SK-N-SH (cell line): ENCODE results near the gene GCM1.

ENCODE experiments used
- FOXJ3 ChIP-seq: sonication (generic); formaldehyde crosslinking; IDR thresholded peaks from 2 replicates; pipeline ENCODE4 v1.5.1; 2020; ENCODE audit warnings: mild to moderate bottlenecking, missing genetic modification reagents
- TF ChIP-seq, protein P1 (sequence below): fragments of 200-600 bp; sonication (generic); IDR thresholded peaks from 2 replicates; pipeline ENCODE4 v1.6.1; 2017; ENCODE audit warnings: antibody characterized with exemption, mild to moderate bottlenecking, moderate library complexity
- TF ChIP-seq, protein P2 (sequence below): IDR thresholded peaks from 2 replicates; pipeline ENCODE4 v1.4.0; 2012; ENCODE audit warnings: low read depth
- TF ChIP-seq, protein P3 (sequence below): IDR thresholded peaks from 2 replicates; pipeline ENCODE4 v1.6.1; 2012; ENCODE audit warnings: mild to moderate bottlenecking, low read depth, low read length, moderate library complexity

DNA sequence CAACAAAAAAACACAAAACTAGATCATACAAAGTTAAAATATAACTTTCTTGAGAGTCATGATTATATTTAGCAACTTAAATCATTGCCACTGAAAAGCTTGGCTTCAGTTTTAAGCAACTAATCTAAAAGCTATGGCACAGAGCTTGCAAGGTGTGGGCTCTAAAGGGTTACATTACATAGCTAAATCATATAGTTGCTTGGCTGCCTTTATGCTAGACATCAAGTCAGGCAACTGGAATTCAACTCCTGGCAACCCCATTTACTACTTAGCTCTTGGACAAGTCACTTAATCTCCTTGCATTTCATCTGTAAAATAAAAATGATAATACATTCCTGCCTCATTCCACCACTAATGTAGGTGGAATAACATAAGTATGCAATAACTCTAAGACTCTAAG, 40.9 kb upstream of the GCM1 start:
- TF ChIP-seq, protein P1, sequence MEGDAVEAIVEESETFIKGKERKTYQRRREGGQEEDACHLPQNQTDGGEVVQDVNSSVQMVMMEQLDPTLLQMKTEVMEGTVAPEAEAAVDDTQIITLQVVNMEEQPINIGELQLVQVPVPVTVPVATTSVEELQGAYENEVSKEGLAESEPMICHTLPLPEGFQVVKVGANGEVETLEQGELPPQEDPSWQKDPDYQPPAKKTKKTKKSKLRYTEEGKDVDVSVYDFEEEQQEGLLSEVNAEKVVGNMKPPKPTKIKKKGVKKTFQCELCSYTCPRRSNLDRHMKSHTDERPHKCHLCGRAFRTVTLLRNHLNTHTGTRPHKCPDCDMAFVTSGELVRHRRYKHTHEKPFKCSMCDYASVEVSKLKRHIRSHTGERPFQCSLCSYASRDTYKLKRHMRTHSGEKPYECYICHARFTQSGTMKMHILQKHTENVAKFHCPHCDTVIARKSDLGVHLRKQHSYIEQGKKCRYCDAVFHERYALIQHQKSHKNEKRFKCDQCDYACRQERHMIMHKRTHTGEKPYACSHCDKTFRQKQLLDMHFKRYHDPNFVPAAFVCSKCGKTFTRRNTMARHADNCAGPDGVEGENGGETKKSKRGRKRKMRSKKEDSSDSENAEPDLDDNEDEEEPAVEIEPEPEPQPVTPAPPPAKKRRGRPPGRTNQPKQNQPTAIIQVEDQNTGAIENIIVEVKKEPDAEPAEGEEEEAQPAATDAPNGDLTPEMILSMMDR = no peak
- no peak for TF ChIP-seq FOXJ3 (CRISPR knock-in tag)
- TF ChIP-seq, protein P2, sequence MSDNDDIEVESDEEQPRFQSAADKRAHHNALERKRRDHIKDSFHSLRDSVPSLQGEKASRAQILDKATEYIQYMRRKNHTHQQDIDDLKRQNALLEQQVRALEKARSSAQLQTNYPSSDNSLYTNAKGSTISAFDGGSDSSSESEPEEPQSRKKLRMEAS = no peak
- TF ChIP-seq, protein P3, sequence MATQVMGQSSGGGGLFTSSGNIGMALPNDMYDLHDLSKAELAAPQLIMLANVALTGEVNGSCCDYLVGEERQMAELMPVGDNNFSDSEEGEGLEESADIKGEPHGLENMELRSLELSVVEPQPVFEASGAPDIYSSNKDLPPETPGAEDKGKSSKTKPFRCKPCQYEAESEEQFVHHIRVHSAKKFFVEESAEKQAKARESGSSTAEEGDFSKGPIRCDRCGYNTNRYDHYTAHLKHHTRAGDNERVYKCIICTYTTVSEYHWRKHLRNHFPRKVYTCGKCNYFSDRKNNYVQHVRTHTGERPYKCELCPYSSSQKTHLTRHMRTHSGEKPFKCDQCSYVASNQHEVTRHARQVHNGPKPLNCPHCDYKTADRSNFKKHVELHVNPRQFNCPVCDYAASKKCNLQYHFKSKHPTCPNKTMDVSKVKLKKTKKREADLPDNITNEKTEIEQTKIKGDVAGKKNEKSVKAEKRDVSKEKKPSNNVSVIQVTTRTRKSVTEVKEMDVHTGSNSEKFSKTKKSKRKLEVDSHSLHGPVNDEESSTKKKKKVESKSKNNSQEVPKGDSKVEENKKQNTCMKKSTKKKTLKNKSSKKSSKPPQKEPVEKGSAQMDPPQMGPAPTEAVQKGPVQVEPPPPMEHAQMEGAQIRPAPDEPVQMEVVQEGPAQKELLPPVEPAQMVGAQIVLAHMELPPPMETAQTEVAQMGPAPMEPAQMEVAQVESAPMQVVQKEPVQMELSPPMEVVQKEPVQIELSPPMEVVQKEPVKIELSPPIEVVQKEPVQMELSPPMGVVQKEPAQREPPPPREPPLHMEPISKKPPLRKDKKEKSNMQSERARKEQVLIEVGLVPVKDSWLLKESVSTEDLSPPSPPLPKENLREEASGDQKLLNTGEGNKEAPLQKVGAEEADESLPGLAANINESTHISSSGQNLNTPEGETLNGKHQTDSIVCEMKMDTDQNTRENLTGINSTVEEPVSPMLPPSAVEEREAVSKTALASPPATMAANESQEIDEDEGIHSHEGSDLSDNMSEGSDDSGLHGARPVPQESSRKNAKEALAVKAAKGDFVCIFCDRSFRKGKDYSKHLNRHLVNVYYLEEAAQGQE = no peak
